GM12892 (cell line): Measurements from ENCODE around the gene TIPIN.
"Not testable (repeated sequence)": the region's sequence is repeated elsewhere in the genome, so short reads cannot be mapped to it uniquely, and the experiment has no call there.

Experiments
- POLR2A ChIP-seq: IDR thresholded peaks from 2 replicates; pipeline ENCODE4 v1.6.1; 2011; ENCODE audit warnings: low read depth, low read length, control low read depth
- POLR2AphosphoS5 ChIP-seq: IDR thresholded peaks from 2 replicates; pipeline ENCODE4 v1.6.1; 2011; ENCODE audit warnings: low read depth, low read length, control low read depth
- TAF1 ChIP-seq: IDR thresholded peaks from 2 replicates; pipeline ENCODE4 v1.6.1; 2011; ENCODE audit warnings: low read depth, mild to moderate bottlenecking, control low read depth, low read length, borderline replicate concordance

GRCh38 chr15:66348530-66348929 is 8.0 kb downstream of the TIPIN start:
- not testable (repeated sequence) for TF ChIP-seq POLR2A, TAF1, POLR2AphosphoS5
